CD4-positive, alpha-beta T cell treated with Interleukin-10 for 1 hour (primary cell): ENCODE data around the gene TECRL.

ENCODE experiments used
- DNase-seq: peaks from one replicate; pipeline ENCODE4 v3.0.0-alpha.2; 2020

Gene TECRL

GRCh38 chr4:64326507-64326906 lies 82.7 kb downstream of the TECRL start:
- no peak for DNase-seq

GRCh38 chr4:64306255-64306565 lies 103.0 kb downstream of the TECRL start:
- no peak for DNase-seq

- DNase-seq = no peak
Measured at GRCh38 chr4:64305565-64306254, 103.5 kb downstream of the TECRL start.

GRCh38 chr4:64272432-64272831 lies 136.8 kb downstream of the TECRL start:
- no peak for DNase-seq

- no peak for DNase-seq
Measured at GRCh38 chr4:64271601-64272081, 137.6 kb downstream of the TECRL start.

GRCh38 chr4:64266669-64267068 lies 142.6 kb downstream of the TECRL start:
- DNase-seq = no peak

GRCh38 chr4:64266263-64266662 lies 143.0 kb downstream of the TECRL start:
- DNase-seq = no peak

- no peak for DNase-seq
Measured at GRCh38 chr4:64251781-64252180, 157.5 kb downstream of the TECRL start.

- DNase-seq = no peak
Measured at GRCh38 chr4:64250488-64250887, 158.8 kb downstream of the TECRL start.

GRCh38 chr4:64250061-64250460 lies 159.2 kb downstream of the TECRL start:
- no peak for DNase-seq

GRCh38 chr4:64248186-64248585 lies 161.1 kb downstream of the TECRL start:
- no peak for DNase-seq

GRCh38 chr4:64230709-64231310 lies 178.4 kb downstream of the TECRL start:
- no peak for DNase-seq
